GM12874 (cell line): ENCODE results near the gene NSD1.

Experiments
- CTCF ChIP-seq: IDR thresholded peaks from 2 replicates; pipeline ENCODE4 v1.5.1; 2011; ENCODE audit warnings: low read depth, mild to moderate bottlenecking, control low read depth, low read length, moderate library complexity; ENCODE audit not compliant: insufficient read depth

Gene NSD1

GRCh38 chr5:177188775-177189174, 55.2 kb downstream of the NSD1 start:
- no peak for TF ChIP-seq CTCF

GRCh38 chr5:177189416-177189815, 55.8 kb downstream of the NSD1 start:
- no peak for TF ChIP-seq CTCF

GRCh38 chr5:177189965-177190364, 56.4 kb downstream of the NSD1 start:
- TF ChIP-seq CTCF: no peak

- no peak for TF ChIP-seq CTCF
Observed at GRCh38 chr5:177194268-177194667, 60.7 kb downstream of the NSD1 start.

- no peak for TF ChIP-seq CTCF
Observed at GRCh38 chr5:177195307-177195952, 61.9 kb downstream of the NSD1 start.

- TF ChIP-seq CTCF: no peak
Observed at GRCh38 chr5:177198738-177199137, 65.2 kb downstream of the NSD1 start.

- no peak for TF ChIP-seq CTCF
Observed at GRCh38 chr5:177204281-177204680, 70.7 kb downstream of the NSD1 start.
